DND-41 (cell line): ENCODE results near the gene PRSS27.

Experiments
- CTCF ChIP-seq: IDR thresholded peaks from 2 replicates; pipeline ENCODE4 v1.5.1; 2012; ENCODE audit warnings: borderline replicate concordance, low read length, moderate library complexity, mild to moderate bottlenecking; ENCODE audit not compliant: poor library complexity, severe bottlenecking; ENCODE audit errors: extremely low read depth
- EZH2 ChIP-seq: IDR thresholded peaks from 3 replicates; pipeline ENCODE4 v1.6.1; 2012; ENCODE audit warnings: borderline replicate concordance, low read depth, mild to moderate bottlenecking, moderate library complexity, low read length, inconsistent platforms; ENCODE audit not compliant: severe bottlenecking

DNA sequence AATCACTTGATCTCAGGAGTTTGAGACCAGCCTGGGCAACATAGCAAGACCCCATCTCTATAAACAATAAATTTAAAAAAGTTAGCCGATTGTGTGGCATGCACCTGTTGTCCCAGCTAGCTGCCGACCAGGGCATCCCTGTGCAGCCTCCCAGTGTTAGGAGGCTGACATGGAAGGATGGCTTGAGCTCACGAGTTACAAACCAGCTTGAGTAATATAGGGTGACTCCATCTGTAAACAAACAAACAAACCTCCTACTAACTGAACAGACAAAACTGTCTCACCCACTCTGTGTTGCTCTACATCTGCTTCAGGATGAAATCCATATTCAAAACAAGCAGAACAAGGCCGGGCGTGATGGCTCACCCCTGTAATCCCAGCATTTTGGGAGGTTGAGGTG lies 6.9 kb upstream of the PRSS27 start:
- no peak for TF ChIP-seq CTCF
- no peak for TF ChIP-seq EZH2
